GM11168 (cell line): ENCODE data around the gene SERP2.

Experiments used
- in situ Hi-C: fragments of 300-500 bp; cut with MboI; formaldehyde crosslinking; loops from one replicate; pipeline ENCODE4 v1.12.0; 2022; ENCODE audit warnings: low sequenced_read_pairs; ENCODE audit not compliant: unreplicated experiment

Gene SERP2

GRCh38 chr13:44385847-44386246 lies 12.2 kb downstream of the SERP2 start:
- in situ Hi-C loops: no loop called here

- in situ Hi-C loops: no loop called here
Measured at GRCh38 chr13:44386913-44387556, 13.4 kb downstream of the SERP2 start.

GRCh38 chr13:44388427-44389059 lies 14.9 kb downstream of the SERP2 start:
- in situ Hi-C loops: no loop called here

- in situ Hi-C loops: no loop called here
Measured at GRCh38 chr13:44389060-44389666, 15.5 kb downstream of the SERP2 start.

- in situ Hi-C loops: no loop called here
Measured at GRCh38 chr13:44389876-44390275, 16.3 kb downstream of the SERP2 start.

GRCh38 chr13:44393391-44393790 lies 19.8 kb downstream of the SERP2 start:
- in situ Hi-C loops: no loop called here

GRCh38 chr13:44394658-44395057 lies 21.0 kb downstream of the SERP2 start:
- in situ Hi-C loops: no loop called here

- in situ Hi-C loops: no loop called here
Measured at GRCh38 chr13:44395976-44396694, 22.5 kb downstream of the SERP2 start.

GRCh38 chr13:44396701-44397580 lies 23.3 kb downstream of the SERP2 start:
- in situ Hi-C loops: no loop called here

GRCh38 chr13:44397766-44398223 lies 24.2 kb downstream of the SERP2 start:
- in situ Hi-C loops: no loop called here

GRCh38 chr13:44398606-44399005 lies 25.0 kb downstream of the SERP2 start:
- in situ Hi-C loops: no loop called here

GRCh38 chr13:44399074-44399473 lies 25.4 kb downstream of the SERP2 start:
- in situ Hi-C loops: no loop called here

- in situ Hi-C loops: no loop called here
Measured at GRCh38 chr13:44400736-44401135, 27.1 kb downstream of the SERP2 start.

- in situ Hi-C loops: no loop called here
Measured at GRCh38 chr13:44401577-44401976, 28.0 kb downstream of the SERP2 start.

- in situ Hi-C loops: no loop called here
Measured at GRCh38 chr13:44402899-44403445, 29.3 kb downstream of the SERP2 start.

GRCh38 chr13:44403461-44404056 lies 29.9 kb downstream of the SERP2 start:
- in situ Hi-C loops: no loop called here

- in situ Hi-C loops: no loop called here
Measured at GRCh38 chr13:44404261-44405132, 30.9 kb downstream of the SERP2 start.

- in situ Hi-C loops: no loop called here
Measured at GRCh38 chr13:44406617-44407016, 33.0 kb downstream of the SERP2 start.
